Measurements from ENCODE around the gene NHS.

- TF ChIP-seq CTCF (IDR thresholded peaks at IDR 0.05): no peak
- TF ChIP-seq POLR2A (IDR thresholded peaks at IDR 0.05): no peak
Observed at GRCh38 chrX:17759990-17760389, 385.0 kb downstream of the NHS start.
